Measurements from ENCODE around the gene DDHD1.
A peak's percentile ranks its signal among the peaks of the same experiment; 100 is the strongest.

DDHD1 gene

DNA sequence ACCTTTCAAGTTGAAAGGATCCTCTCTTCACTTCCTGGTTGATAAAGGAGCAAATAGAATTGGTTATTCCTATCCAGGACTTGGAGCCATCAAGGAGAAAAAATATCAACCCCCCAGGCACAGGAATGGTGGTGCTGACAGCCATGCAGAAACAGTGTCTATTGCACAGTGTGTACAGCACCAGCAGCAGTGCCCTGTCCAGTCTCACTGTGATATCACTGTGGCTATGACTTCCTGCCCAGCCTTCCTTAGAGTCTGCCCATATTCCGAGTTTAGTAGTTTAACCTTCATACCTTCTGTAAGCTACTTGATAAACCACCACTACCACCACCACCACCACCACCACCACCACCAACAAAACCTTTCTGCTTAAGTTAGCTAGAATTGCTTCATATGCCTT, 157.1 kb downstream of the DDHD1 start:
- DNase-seq (ENCODE audit: low spot score), result no peak

DNA sequence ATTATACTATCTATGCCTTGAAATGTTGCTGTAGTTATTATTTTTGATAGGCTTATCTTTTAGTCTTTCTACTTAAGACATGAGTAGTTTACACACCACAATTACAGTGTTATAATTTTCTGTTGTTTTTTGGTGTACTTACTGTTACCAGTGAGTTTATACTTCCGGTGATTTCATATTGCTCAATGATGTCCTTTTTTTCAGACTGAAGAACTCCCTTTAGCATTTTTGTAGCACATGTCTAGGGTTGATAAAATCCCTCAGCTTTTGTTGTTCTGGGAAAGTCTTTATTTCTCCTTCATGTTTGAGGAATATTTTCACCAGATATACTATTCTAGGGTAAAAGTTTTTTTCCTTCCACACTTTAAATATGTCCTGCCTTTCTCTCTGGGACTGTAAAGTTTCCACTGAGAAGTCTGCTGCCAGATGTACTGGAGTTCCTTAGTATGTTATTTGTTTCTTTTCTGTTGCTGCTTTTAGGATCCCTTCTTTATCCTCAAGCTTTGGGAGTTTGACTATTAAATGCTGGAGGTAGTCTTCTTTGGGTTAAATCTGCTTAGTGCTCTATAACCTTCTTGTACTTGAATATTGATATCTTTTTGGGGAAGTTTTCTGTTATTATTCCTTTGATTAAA, 160.8 kb downstream of the DDHD1 start:
- no peak for DNase-seq (ENCODE audit: low spot score)

DNA sequence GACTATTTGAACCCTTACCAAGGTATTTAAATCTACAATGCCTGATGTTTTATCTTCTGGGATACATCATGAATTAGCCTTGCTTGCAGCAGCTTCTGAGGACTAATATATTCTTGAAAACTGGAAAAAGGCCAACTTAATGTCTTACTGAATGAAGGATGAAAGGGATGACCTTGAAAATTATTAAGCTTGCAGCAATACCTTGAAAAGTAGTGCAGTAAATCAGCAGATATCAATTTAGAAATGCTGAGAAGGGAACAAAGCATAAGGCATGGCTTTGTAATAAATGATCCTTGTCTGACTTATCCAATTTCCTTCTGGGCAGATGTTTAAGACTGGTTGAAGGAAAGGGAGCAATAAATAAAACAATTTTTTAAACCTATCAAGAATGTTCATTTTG, 165.0 kb downstream of the DDHD1 start:
- no peak for DNase-seq (ENCODE audit: low spot score)

DNA sequence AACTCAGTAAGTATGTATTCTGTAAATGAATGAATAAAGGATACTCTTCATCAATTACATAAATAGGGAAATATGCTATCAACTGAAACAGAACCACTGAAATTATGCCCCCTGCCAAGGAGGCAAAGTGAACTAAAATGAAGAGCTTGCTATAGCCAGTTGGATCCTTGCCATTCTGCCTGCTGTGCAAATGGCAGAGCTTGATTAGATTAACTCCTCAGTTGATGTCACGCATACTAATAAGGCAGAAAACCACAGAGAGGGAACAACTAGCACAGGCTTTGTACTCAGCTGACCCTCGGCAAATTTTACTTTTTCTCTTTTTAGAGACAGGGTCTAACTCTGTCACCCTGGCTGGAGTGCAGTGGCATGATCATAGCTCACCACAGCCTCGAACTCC, 165.6 kb downstream of the DDHD1 start:
- DNase-seq (ENCODE audit: low spot score), result peak; percentile 7

DNA sequence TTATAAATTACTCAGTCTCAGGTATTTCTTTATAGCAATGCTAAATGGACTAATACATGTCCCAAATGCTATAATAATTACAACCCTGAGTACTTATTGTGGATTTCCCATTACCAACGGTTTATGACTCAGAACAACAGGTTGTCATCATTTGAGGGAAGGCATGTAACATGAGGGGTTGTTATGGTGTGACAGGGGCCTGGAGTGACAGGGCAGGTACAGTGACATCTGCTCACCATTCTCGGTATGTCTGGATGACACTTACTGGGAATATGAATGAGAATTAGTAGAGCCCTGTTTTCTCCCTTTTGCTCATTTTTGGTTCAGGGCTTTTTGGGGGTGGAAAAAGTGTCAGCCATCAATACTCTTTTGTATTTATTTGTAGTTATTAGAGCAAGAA, 166.1 kb downstream of the DDHD1 start:
- no peak for DNase-seq (ENCODE audit: low spot score)
